B cell (primary cell): ENCODE measurements around the gene LRRC70. TPM values are rescaled to one million over a fixed set of nuclear protein-coding genes. Genes with fewer than 3 reads are reported as not detected.

Experiments used
- ATAC-seq: fragments of 200-7000 bp; cut with Tn5 transposase; one replicate; pipeline ENCODE4 v1.10.0; 2021; ENCODE audit warnings: low read depth, mild to moderate bottlenecking, moderate number of reproducible peaks, moderate library complexity
- CTCF ChIA-PET: fragments of 350-600 bp; sonication (Branson Sonifier 250); formaldehyde crosslinking; loops from one replicate; lab custom pipeline; 2021; ENCODE audit warnings: antibody characterized with exemption, inconsistent platforms; lab: Charles Lee
- POLR2A ChIA-PET: fragments of 350-600 bp; sonication (Branson Sonifier 250); formaldehyde crosslinking; loops from one replicate; lab custom pipeline; 2021; ENCODE audit warnings: antibody characterized with exemption; lab: Charles Lee
- DNase-seq: peaks from one replicate; pipeline ENCODE4 v3.0.0; 2013
- H2AFZ ChIP-seq: 2 replicates; pipeline ENCODE4 v1.6.1; 2012; ENCODE audit warnings: mild to moderate bottlenecking, low read depth, low read length; ENCODE audit not compliant: insufficient read depth, poor library complexity, severe bottlenecking
- H3K27ac ChIP-seq, 2 donors: 1 replicate in 1 of 2; 2 replicates in 1 of 2; pipeline ENCODE4 v1.5.1; 2012 to 2013; ENCODE audit warnings: low read length in 2 of 2, mild to moderate bottlenecking in 2 of 2, moderate library complexity in 1 of 2
- H3K27me3 ChIP-seq, 4 experiments: fragments of 200-600 bp in 1 of 4; sonication (generic) in 1 of 4; replicated peaks in 1 of 4; 1 replicate in 2 of 4; 2 replicates in 2 of 4; pipeline versions ENCODE4 v1.6.1 to v1.7.0; 2013 to 2016; ENCODE audit warnings: low read length in 3 of 4, mild to moderate bottlenecking in 2 of 4, mixed read lengths in 1 of 4, moderate library complexity in 1 of 4; ENCODE audit not compliant: insufficient read depth in 4 of 4, control insufficient read depth in 3 of 4; ENCODE audit errors: control extremely low read depth in 1 of 4
- H3K36me3 ChIP-seq, 2 experiments: replicated peaks in 1 of 2; 1 replicate in 1 of 2; 2 replicates in 1 of 2; pipeline versions ENCODE4 v1.6.1 to v1.7.1; 2013; ENCODE audit warnings: low read length in 1 of 2; ENCODE audit not compliant: insufficient read depth in 2 of 2, control insufficient read depth in 1 of 2; ENCODE audit errors: control extremely low read depth in 1 of 2, extremely low read depth in 1 of 2
- H3K4me1 ChIP-seq, 2 donors: fragments of 200-600 bp in 1 of 2; sonication (generic) in 1 of 2; 1 replicate in 1 of 2; 2 replicates in 1 of 2; pipeline versions ENCODE4 v1.5.1 to v1.6.1; 2013 to 2017; ENCODE audit warnings: low read length in 2 of 2; ENCODE audit not compliant: control insufficient read depth in 2 of 2, insufficient read depth in 2 of 2
- H3K4me2 ChIP-seq: replicated peaks from 2 replicates; pipeline ENCODE3; 2012; ENCODE audit warnings: mild to moderate bottlenecking, low read depth, low read length; ENCODE audit not compliant: poor library complexity, severe bottlenecking
- H3K4me3 ChIP-seq, 5 experiments: fragments of 200-600 bp in 1 of 5; sonication (generic) in 1 of 5; 1 replicate in 3 of 5; 2 replicates in 2 of 5; pipeline versions ENCODE4 v1.5.1 to v1.7.0; 2011 to 2016; ENCODE audit warnings: low read length in 4 of 5, mild to moderate bottlenecking in 4 of 5, low read depth in 2 of 5, control low read depth in 1 of 5, moderate library complexity in 1 of 5; ENCODE audit not compliant: insufficient read depth in 1 of 5; ENCODE audit errors: control extremely low read depth in 1 of 5, extremely low read depth in 1 of 5
- H3K79me2 ChIP-seq: fragments of 200-600 bp; sonication (generic); one replicate; pipeline ENCODE4 v1.6.0; 2016; ENCODE audit warnings: low read length; ENCODE audit not compliant: control insufficient read depth, insufficient read depth
- H3K9ac ChIP-seq: fragments of 200-600 bp; sonication (generic); 2 replicates; pipeline ENCODE4 v1.6.1; 2017; ENCODE audit warnings: mild to moderate bottlenecking, low read length, moderate library complexity
- H3K9me3 ChIP-seq, 3 donors: one replicate each; pipeline versions ENCODE4 v1.6.1 to v1.7.1; 2013; ENCODE audit warnings: low read length in 2 of 3; ENCODE audit not compliant: control insufficient read depth in 2 of 3, insufficient read depth in 1 of 3; ENCODE audit errors: control extremely low read depth in 1 of 3
- H4K20me1 ChIP-seq: 2 replicates; pipeline ENCODE4 v1.6.0; 2012; ENCODE audit warnings: mild to moderate bottlenecking, low read length; ENCODE audit not compliant: insufficient read depth, control insufficient read depth, poor library complexity, severe bottlenecking
- H3K27ac Mint-ChIP-seq: one replicate; pipeline ENCODE4 v1.8.0; 2021; ENCODE audit warnings: mixed read lengths
- H3K27me3 Mint-ChIP-seq: one replicate; pipeline ENCODE4 v1.8.0; 2021; ENCODE audit warnings: mixed read lengths
- H3K4me1 Mint-ChIP-seq: one replicate; pipeline ENCODE4 v1.8.0; 2021; ENCODE audit warnings: mixed read lengths
- H3K4me3 Mint-ChIP-seq: one replicate; pipeline ENCODE4 v1.8.0; 2021; ENCODE audit warnings: mixed read lengths
- H3K9me3 Mint-ChIP-seq: one replicate; pipeline ENCODE4 v1.8.0; 2022; ENCODE audit warnings: mixed read lengths; ENCODE audit not compliant: insufficient read depth
- CTCF ChIP-seq: fragments of 200-600 bp; IDR thresholded peaks from one replicate; pipeline ENCODE4 v1.8.0; 2022; ENCODE audit warnings: antibody characterized with exemption, mild to moderate bottlenecking
- EZH2 ChIP-seq: IDR thresholded peaks from 2 replicates; pipeline ENCODE4 v1.6.1; 2012; ENCODE audit warnings: borderline replicate concordance, low read depth, mild to moderate bottlenecking, moderate library complexity, low read length; ENCODE audit not compliant: insufficient read depth, poor library complexity, severe bottlenecking
- WGBS: methylation state at CpG from one replicate; pipeline ENCODE4 v1.1.5; 2013; ENCODE audit warnings: missing lambda C conversion rate; ENCODE audit not compliant: insufficient coverage; 5-methylcytosine and 5-hydroxymethylcytosine counted together
- intact Hi-C: fragments of 100-400 bp; cut with micrococcal nuclease; formaldehyde crosslinking; loops from one replicate; pipeline ENCODE4 v1.10.0; 2022
- polyA plus RNA-seq: library from polyadenylated mRNA; depleted of rRNA; stranded (reverse); fragments of >200 nt; gene quantifications from 2 replicates; pipeline ENCODE4 v1.2.3, GENCODE V29; 2012
- total RNA-seq, 2 donors: library from RNA; stranded (reverse); fragments of 120-200 nt in 1 of 2; gene quantifications; 1 replicate in 1 of 2; 2 replicates in 1 of 2; pipeline versions ENCODE4 v1.2.3 to v1.2.4, GENCODE V29; 2013 to 2022

The LRRC70 gene
- total and polyA plus RNA-seq, 2 donors (not counting 1 experiment from before 2014, with no cell fraction given), result 2.3 to 3.3 TPM

DNA sequence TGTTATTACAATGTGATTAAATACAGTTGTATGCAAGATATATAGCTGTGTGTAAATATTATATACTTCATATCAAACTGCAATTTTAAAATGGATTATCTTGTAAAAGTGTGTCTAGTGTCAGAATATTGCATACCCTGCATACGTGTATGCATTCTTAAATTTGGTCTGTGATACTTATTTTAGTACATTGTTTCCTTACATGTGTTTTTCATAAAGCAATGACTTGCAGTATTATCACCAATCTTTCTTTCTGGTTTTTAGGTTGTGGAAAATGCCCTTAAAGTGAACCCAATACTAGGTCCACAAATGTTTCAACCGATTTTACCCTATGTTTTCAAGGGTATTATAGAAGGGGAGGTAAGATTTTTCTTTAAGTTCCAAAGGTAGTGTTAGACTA is 28.5 kb upstream of the LRRC70 start:
- Histone ChIP-seq H3K4me2 (no peak overlapping the region), H3K9me3 (no peaks in the 10 kb centered on the region), H3K27me3 (no peaks in the 10 kb centered on the region), H4K20me1 (no peaks in the 10 kb centered on the region), H3K4me1 (no peaks in the 10 kb centered on the region), H3K27ac (no peak overlapping the region), H3K79me2 (no peaks in the 10 kb centered on the region), H3K9ac (no peak overlapping the region), H3K36me3 (peaks cover 5 to 15% of the 10 kb centered on the region in 2 experiments), H3K4me3 (no peak overlapping the region), H2AFZ (no peak overlapping the region)
- no CpG with 5 or more reads among the region's 2 CpGs for WGBS
- intact Hi-C loops, result no loop called here
- TF ChIP-seq CTCF, result no peak
- TF ChIP-seq EZH2, result no peak
- H3K4me1 Mint-ChIP-seq, result peaks cover 11% of the 10 kb centered on the region
- CTCF ChIA-PET, result no interaction called here
- ATAC-seq (no peak), DNase-seq (no peak)
- POLR2A ChIA-PET, result no interaction called here
- no peak overlapping the region for H3K4me3 Mint-ChIP-seq
- no peak overlapping the region for H3K27ac Mint-ChIP-seq
- H3K27me3 Mint-ChIP-seq, result no peaks in the 10 kb centered on the region
- H3K9me3 Mint-ChIP-seq, result no peaks in the 10 kb centered on the region

GRCh38 chr5:62555930-62556329 is 22.7 kb upstream of the LRRC70 start:
- Histone ChIP-seq H3K79me2 (no peaks in the 10 kb centered on the region), H3K27me3 (no peaks in the 10 kb centered on the region), H4K20me1 (no peaks in the 10 kb centered on the region), H3K4me1 (no peaks in the 10 kb centered on the region), H3K4me2 (no peak overlapping the region), H2AFZ (no peak overlapping the region), H3K4me3 (no peak overlapping the region), H3K9me3 (no peaks in the 10 kb centered on the region), H3K9ac (no peak overlapping the region), H3K27ac (no peak overlapping the region), H3K36me3 (peaks cover 7 to 15% of the 10 kb centered on the region in 2 experiments)
- Mint-ChIP-seq H3K27me3 (no peaks in the 10 kb centered on the region), H3K27ac (no peak overlapping the region), H3K9me3 (no peaks in the 10 kb centered on the region), H3K4me1 (no peaks in the 10 kb centered on the region), H3K4me3 (no peak overlapping the region)
- DNase-seq (no peak), ATAC-seq (no peak)
- TF ChIP-seq EZH2, result no peak
- no peak for TF ChIP-seq CTCF
- intact Hi-C loops, result no loop called here
- POLR2A ChIA-PET, result no interaction called here
- CTCF ChIA-PET, result no interaction called here
